HG03039 (cell line): ENCODE data around the gene CCDC137.
"Not testable (repeated sequence)": the region's sequence is repeated elsewhere in the genome, so short reads cannot be mapped to it uniquely, and the experiment has no call there.

Source experiments
- ATAC-seq: cut with Tn5 transposase; IDR thresholded peaks from one replicate; pipeline ENCODE4 v1.9.1; 2021; ENCODE audit warnings: mild to moderate bottlenecking, moderate library complexity; ENCODE audit not compliant: unreplicated experiment

CCDC137 gene

GRCh38 chr17:81650951-81651350, 15.6 kb upstream of the CCDC137 start:
- no peak for ATAC-seq

GRCh38 chr17:81651692-81652091, 14.8 kb upstream of the CCDC137 start:
- no peak for ATAC-seq

GRCh38 chr17:81652906-81653771, 13.4 kb upstream of the CCDC137 start:
- no peak for ATAC-seq

- ATAC-seq: no peak
These were observed 11.0 kb upstream of the CCDC137 start for GRCh38 chr17:81655378-81656117.

GRCh38 chr17:81656118-81656743, 10.3 kb upstream of the CCDC137 start, which contains the start of gene PDE6G:
PDE6G (minus strand) TSS chr17:81656542; CDS start chr17:81653305, 3,237 bp downstream.
- no peak for ATAC-seq

- ATAC-seq: no peak
These were observed 9.7 kb upstream of the CCDC137 start for GRCh38 chr17:81656835-81657234.

GRCh38 chr17:81659038-81659437, 7.5 kb upstream of the CCDC137 start:
- no peak for ATAC-seq

GRCh38 chr17:81660441-81660840, 6.1 kb upstream of the CCDC137 start:
- no peak for ATAC-seq

- ATAC-seq: no peak
These were observed 4.5 kb upstream of the CCDC137 start for GRCh38 chr17:81662002-81662401.

- ATAC-seq: no peak
These were observed 2.5 kb upstream of the CCDC137 start for GRCh38 chr17:81664051-81664470.

- ATAC-seq: no peak
These were observed 1.1 kb upstream of the CCDC137 start for GRCh38 chr17:81665205-81666091.

- ATAC-seq: no peak
These were observed 520 bp upstream of the CCDC137 start for GRCh38 chr17:81666092-81666341.

GRCh38 chr17:81667754-81668153, 1.2 kb downstream of the CCDC137 start:
- ATAC-seq: no peak

GRCh38 chr17:81672504-81672903, 6.0 kb downstream of the CCDC137 start:
- no peak for ATAC-seq

- no peak for ATAC-seq
These were observed 6.4 kb downstream of the CCDC137 start for GRCh38 chr17:81672954-81673353.

- no peak for ATAC-seq
These were observed 7.2 kb downstream of the CCDC137 start for GRCh38 chr17:81673561-81674258.

GRCh38 chr17:81675515-81676221, 9.1 kb downstream of the CCDC137 start:
- ATAC-seq: not testable (repeated sequence)

GRCh38 chr17:81676906-81677305, 10.4 kb downstream of the CCDC137 start:
- no peak for ATAC-seq

GRCh38 chr17:81680150-81680549, 13.6 kb downstream of the CCDC137 start:
- ATAC-seq: no peak

- ATAC-seq: no peak
These were observed 15.1 kb downstream of the CCDC137 start for GRCh38 chr17:81681672-81682071.
